ENCODE measurements around the gene TOR3A.
"Not testable (repeated sequence)": the region's sequence is repeated elsewhere in the genome, so short reads cannot be mapped to it uniquely, and the experiment has no call there.

The TOR3A gene

DNA sequence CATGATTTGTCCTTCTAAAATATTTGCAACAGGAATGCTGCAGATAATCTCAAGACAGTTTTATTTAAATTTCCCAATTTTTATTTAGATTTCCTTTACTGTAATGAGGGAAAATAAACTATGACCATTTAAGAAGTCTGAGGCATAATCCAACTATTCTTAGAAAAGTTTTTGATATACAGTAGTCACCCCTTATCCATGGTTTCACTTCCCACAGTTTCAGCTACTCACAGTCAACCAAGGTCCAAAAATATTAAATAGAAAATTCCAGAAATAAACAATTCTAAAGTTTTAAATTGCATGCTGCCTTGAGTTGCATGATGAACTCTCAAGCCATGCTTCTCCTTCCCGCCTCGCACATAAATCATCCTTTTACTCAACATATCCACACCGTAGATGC, 33.3 kb downstream of the TOR3A start:
- no peak for DNase-seq

DNA sequence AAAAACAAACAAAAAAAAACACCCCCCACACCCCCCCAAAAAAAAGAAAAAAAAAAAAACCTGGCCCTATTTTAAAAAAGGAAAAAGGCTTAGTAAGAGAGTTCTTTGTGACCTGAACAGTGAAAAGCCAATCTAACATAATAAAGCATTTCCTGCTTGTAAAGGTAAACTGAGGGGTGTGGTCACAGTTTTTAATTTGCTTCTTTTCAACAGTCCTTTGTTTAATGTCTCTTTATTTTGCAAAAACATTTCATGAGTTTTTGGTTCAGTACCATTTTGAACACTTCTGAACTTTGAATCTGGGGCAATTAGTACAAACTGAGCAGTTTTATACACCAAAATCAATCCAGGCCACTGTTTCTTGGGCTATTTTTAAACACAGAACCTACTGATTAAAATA, 37.6 kb downstream of the TOR3A start:
- DNase-seq, result no peak

DNA sequence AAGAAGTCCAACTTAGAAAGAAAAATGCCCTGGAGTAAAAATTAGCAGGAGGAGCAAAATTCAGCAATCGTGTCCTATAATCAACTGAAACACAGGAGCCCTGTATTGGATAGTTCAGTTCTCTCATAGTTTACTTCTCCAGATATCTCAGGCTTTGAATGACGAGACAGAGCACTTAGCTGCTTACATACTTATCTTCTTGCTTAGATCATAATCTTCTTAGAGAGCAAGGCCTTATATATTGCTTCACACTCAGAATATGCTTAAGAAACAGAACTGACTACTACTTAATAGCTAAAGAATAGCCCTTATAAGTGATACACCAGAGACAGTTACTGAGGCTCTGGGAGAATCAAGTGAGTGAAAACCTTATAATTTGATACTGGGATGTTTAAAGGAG, 38.9 kb downstream of the TOR3A start:
- no peak for DNase-seq

GRCh38 chr1:179121159-179121938, 39.5 kb downstream of the TOR3A start:
- no peak for DNase-seq

DNA sequence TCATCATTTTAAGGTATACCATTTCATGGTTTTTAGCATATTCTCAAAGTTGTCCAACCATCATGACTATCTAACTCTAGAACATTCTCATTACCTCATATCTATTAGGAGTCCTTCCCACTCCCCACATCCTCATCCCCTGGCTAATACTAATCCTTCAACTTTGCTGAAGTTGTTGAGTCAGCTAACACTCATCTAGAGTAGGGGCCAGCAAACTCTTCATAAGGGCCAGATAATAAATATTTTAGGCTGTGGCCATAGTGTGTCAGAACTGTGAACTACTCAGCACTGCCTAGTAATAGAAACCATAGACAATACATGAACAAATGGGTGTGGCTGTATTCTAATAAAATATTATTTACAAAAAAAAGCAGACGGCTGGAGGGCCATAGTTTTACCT, 43.0 kb downstream of the TOR3A start:
- DNase-seq, result no peak

- DNase-seq, result no peak
These were observed 44.6 kb downstream of the TOR3A start for GRCh38 chr1:179126338-179127060.

DNA sequence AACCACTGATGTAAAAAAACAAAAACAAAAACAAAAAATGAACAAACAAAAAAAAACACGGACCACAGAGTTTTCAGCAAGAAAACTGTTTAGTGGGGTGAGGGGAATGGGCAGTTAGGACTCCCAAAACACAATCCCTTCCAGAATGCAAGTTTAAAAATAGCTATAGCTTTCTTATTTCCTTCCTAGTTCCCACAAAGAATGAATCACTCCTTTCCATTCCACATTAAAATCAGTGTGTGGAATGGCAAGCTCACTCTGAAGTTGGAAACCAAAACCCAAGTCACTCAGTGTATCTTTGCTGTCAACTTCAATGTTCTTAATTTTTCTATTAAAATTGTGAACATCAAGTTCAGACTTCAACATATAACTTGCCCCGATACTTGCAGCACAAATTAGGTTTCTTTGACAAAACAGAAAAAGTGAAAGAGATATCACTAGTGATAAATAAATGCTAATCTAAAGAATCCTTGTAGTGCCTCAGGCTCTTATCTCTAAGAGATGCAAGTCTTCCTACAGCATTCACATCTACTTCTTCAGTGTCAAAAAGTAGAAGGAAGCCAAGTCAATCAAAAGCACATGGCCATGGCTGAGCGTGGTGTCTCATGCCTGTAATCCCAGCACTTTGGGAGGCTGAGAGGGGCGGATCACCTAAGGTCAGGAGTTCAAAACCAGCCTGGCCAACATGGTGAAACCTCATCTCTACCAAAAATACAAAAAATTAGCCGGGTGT, 45.5 kb downstream of the TOR3A start:
- DNase-seq, result no peak

GRCh38 chr1:179128520-179128919, 46.6 kb downstream of the TOR3A start:
- DNase-seq, result no peak

DNA sequence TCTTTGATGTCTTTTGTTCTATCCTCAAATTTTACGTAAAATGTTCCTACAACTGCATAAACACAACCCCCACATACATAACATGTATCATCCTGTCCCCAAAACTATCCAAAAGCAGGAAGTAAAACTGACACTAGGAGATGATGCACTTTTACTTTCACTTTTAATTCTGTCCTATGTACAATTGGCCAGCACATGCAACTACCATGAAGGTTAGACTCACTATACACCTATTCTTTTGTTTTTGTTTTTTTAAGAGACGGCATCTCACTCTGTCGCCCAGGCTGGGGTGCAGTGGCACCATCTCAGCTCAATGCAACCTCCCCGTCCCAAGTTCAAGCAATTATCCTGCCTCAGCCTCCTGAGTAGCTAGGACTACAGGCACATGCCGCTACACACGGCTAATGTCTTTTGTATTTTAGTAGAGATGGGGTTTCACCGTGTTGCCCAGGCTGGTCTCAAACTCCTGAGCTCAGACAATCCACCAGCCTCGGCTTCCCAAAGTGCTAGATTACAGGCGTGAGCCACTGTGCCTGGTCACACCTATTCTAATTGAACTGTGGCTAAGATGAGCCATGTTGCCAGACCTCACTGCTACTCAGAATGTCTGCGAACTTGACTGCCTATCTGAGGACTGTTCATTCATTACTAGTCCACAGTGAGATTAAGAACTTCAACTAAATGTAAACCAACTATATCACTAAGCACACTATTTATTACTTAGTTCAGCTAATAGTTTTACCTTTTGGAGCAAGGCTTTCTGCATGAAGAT, 48.0 kb downstream of the TOR3A start:
- DNase-seq, result peak; percentile 10

DNA sequence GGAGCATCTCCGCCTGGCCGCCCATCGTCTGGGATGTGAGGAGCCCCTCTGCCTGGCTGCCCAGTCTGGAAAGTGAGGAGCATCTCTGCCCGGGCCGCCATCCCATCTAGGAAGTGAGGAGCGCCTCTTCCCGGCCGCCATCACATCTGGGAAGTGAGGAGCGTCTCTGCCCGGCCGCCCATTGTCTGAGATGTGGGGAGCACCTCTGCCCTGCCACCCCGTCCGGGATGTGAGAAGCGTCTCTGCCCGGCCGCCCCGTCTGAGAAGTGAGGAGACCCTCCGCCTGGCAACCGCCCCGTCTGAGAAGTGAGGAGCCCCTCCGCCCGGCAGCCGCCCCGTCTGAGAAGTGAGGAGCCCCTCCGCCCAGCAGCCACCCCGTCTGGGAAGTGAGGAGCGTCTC, 53.3 kb downstream of the TOR3A start:
- DNase-seq, result not testable (repeated sequence)

DNA sequence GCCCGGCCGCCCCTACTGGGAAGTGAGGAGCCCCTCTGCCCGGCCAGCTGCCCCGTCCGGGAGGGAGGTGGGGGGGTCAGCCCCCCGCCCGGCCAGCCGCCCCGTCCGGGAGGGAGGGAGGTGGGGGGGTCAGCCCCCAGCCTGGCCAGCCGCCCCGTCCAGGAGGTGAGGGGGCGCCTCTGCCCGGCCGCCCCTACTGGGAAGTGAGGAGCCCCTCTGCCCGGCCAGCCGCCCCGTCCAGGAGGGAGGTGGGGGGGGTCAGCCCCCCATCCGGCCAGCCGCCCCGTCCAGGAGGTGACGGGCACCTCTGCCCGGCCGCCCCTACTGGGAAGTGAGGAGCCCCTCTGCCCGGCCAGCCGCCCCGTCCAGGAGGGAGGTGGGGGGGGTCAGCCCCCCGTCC, 53.8 kb downstream of the TOR3A start:
- not testable (repeated sequence) for DNase-seq

DNA sequence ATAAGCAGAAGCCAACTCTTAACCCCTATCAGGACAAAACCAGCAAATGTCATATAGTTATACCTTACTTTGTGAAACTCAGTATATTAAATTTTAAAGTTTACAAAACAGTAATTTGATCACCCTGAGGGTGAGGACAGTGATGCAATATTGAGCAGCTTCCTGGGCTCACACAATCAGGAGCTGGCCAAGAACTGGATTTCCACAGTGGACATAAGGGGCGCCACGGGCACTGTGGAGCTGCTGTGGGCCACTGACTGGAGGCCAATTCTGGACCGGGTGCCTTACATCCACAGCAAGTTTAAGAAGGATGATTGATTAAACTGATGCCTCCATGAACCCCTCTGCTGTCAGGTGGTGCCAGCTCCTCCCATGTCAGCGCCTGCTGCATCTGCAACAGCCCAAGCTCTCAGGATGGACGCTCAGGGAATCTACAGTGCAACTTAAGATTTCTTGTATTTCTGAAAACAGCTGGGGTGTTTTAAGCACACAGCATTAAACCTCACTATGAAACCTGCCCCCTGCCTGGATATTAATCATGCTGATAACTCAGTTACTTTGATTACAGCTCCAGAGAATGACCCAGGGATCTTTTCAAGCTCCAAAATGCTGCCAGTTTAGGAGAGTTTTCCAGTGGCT, 55.9 kb downstream of the TOR3A start:
- DNase-seq, result no peak

GRCh38 chr1:179138755-179139154, 56.9 kb downstream of the TOR3A start:
- DNase-seq, result not testable (repeated sequence)

GRCh38 chr1:179141592-179142251, 59.9 kb downstream of the TOR3A start:
- no peak for DNase-seq

GRCh38 chr1:179142889-179143299, 61.0 kb downstream of the TOR3A start:
- DNase-seq, result no peak

- no peak for DNase-seq
These were observed 61.5 kb downstream of the TOR3A start for GRCh38 chr1:179143322-179143721.

DNA sequence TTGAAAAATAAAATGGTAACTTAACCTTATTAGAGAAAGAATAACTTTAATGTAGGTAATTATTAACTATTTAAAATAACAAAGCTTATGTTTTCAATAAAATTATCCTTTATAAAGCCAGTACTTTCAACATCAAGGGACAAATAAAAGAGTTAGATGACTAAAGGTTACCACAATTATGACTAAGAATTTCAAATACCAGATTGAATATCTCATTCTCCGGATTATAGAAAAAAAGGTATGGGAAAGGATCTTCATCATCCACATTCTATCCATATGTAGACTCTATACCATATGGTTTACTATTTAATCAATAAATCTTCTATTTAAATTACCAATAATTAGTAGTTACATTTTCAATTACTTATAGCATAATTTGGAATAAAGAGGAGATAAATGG, 62.8 kb downstream of the TOR3A start:
- DNase-seq, result no peak

DNA sequence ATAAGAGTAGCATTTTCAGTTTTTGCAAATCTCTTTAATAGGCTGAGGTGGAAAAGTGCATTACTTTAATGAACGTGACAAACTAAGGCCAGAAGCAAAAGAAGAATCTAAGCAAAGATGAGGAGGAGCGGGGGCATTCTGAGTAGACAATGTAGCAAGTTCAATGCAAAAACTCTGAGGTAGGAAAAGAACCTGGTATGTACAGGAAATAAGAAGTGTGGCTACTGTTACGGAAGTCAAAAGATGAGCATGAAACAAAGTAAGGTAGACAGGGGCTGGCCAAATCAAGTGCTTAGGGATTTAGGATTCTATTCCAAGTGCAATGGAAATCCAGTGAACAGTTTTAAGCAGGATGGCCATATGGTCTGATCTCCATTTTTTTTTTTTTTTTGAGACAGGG, 63.7 kb downstream of the TOR3A start:
- DNase-seq, result no peak

All from NCI-H774 (cell line).